GM18526 (cell line): Measurements from ENCODE around the gene SLX9.

ENCODE experiments used
- POLR2A ChIP-seq: IDR thresholded peaks from 3 replicates; pipeline ENCODE4 v1.6.1; 2011; ENCODE audit not compliant: insufficient read length; ENCODE audit errors: extremely low read depth

The SLX9 gene

GRCh38 chr21:44899768-44900558 is 39.9 kb upstream of the SLX9 start:
- no peak for TF ChIP-seq POLR2A

DNA sequence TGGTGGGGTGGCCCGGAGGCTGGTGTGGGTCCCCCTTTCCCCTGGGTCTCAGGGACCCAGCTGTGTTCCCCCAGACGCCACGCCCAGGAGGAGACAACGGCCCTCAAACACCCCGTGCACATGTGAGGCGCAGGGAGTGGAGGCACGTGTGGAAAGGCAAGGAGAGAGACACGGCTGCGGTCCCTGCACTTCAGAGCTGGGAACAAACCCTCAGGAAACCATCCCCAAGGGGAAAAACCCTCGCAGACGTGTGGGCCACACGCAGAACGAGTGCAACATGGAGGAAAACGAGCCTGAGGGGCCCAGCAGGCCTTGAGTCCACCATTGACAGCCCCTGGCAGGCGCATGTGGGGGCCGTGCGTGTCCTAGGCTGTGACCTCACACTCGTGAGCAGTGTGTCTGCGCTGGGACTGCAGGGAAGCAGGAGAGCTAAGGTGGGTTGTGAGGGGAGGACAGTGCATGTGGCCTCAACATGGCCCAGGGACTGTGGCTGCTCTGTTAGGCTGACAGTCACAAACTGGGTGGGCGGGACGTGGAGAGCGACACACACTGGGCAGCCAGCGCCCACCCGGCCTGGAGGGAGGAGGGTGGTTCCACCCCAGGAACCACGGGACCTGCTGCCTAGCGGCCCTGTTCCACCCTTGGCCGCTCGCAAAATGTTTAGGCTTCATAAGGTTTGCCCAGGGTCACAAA is 39.1 kb upstream of the SLX9 start:
- no peak for TF ChIP-seq POLR2A

GRCh38 chr21:44901391-44902074 is 38.3 kb upstream of the SLX9 start:
- no peak for TF ChIP-seq POLR2A

DNA sequence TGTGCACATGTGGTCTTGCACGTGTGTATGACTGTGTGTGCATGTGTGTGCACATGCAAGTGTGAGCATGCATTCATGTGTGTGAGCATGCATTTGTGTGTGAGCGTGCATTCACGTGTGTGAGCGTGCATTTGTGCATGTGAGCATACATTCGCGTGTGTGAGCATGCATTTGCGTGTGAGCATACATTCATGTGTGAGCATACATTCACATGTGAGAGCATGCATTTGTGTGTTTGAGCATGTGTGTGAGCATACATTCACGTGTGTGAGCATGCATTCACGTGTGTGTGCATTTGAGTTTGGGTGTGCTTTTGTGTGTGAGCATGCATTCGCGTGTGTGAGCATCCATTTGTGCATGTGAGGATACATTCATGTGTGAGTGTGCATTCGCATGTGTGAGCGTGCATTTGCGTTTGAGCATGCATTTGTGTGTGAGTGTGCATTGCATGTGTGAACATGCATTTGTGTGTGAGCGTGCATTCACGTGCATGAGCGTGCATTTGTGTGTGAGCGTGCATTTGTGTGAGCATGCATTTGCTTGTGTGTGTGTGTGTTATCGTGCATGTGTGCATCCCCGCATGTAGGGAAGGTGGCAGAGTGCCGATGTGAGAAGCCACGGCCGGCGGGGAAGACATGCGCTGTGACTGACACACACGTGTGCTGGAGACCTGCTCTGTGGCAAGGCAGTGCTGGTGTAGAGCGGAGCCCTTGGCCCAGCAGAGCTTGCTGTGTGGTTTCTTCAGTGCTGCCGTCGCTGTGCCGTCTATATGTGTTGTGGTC is 37.4 kb upstream of the SLX9 start:
- TF ChIP-seq POLR2A: no peak

DNA sequence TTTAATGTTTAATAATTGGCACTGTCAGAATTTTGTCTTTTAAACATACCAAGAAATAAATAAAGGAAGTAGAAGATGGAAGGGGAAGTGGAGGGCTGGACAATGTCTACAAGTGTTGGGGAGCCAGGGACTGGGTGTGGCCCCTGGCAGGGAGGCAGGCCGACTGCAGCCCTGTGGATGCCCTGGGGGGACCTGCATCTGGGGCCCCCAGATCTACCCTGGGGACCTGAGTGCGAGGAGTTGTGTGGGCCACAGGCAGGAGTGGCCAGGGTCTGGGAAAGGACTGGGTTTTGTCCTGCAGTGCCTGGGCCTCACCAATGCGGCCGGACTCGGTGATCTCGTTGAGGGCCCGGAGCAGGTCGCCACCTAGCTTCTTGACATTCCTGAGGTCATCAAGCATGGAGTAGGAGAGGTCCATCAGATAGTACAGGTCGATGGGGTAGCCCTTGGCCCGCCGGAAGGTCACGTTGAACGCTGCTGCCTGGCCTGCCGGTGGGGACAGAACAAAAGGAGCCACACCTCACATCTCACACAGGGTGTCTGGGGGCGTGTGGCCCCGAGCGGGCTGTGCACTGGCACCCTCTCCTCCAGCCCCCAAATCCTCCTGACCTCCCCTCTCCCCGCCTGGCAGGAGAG is 36.7 kb upstream of the SLX9 start:
- TF ChIP-seq POLR2A: no peak

GRCh38 chr21:44903689-44904088 is 36.1 kb upstream of the SLX9 start:
- TF ChIP-seq POLR2A: no peak

DNA sequence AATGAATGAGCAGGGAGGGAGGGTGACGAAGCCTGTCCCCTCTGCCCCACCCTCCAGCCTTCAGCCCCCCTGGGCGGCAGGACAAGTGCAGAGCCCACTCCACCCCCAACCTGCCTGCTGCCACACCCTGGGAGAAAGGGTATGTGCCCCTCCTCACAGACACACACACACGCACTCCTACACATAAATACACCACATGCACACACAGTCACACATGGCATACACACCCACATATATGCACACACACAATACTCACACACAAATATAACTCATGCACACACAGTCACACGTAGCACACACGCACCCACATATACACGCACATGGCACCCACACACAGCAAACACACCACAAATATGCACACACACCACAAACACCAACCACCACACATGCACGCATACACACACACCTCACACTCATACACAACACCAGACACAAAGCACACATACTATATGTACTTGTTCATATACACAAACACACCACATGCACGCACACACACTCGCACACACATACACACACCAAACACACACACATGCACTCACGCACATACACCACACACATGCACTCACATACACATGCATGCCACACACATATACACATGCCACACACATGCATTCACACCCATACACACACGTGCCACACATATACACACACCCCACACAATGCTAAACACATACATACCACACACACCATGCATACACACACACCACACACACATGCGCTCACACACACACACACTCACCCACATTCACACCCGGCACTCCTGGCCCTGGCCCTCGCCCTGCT is 35.5 kb upstream of the SLX9 start:
- no peak for TF ChIP-seq POLR2A

DNA sequence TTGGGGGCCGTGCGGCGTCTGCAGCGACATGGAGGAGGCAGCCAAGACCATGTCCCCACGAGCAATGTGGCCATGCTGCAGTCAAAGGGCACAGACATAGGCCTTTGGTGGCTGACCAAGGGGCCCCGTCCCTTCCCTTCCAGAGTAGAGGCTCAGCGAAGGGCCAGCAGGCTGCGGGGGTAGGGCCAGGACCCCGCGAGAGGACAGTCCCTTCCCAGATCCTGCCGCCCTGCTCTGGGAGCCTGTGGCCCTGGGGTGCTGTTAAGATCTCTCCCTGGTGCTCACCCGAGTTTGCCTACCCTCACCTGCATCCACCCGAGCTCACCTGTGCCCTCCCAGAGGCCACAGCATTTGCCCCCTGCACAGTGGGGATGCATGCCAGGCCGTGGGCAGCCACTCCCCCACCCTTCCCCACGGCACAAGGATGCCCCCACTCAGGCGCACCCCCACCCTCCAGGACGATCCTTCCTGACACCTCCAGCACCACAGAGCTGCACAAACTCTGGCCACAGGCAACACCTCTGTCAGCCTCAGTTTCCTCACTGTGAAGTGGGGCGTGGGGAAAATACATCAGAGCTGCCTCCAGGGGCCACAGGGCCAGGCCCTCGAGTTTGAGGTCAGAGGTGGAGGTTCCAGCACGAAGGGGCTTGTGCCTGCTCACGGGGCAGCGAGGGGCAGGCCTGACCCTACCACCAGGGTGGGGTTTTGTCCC is 34.7 kb upstream of the SLX9 start:
- TF ChIP-seq POLR2A: no peak

- TF ChIP-seq POLR2A: no peak
These were observed 34.1 kb upstream of the SLX9 start for GRCh38 chr21:44905728-44906090.

DNA sequence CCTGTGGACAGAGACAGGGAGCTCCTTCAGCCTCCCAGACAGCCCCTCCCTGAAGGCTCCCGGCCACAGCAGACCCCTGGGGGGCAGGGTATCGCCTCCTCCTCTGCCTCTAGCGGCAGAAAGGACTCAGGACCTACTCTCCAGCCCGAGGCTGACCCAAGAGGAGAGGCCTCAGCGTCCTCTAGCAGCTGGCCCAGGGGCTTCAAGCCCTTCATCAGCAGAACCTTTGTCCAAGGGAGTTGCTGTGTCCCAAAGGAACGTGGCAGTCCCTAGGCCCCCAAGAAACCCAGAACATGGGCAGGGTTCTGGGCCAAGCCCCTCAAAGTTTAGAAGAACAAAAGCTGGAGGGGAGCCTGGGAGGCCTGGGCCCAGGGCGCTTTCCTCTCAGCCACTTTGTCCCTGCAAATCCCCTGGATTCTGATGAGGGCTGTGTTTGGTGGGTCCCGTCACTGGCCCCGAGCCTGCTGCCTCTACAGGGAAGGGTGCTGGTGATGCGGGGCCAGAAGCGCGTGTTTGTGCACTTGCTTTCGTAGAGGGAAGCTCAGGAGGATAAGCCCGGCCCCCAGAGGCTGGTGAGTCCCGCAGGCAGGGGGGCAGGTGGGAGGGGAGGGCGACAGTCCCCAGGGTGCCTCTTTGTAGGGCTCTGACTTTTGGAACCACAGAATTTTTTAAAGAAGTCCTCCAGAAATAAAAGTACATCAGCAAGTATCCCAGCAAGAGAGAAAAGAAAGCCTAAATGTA is 32.4 kb upstream of the SLX9 start:
- TF ChIP-seq POLR2A: no peak

- no peak for TF ChIP-seq POLR2A
These were observed 31.6 kb upstream of the SLX9 start for GRCh38 chr21:44907966-44908895.

- no peak for TF ChIP-seq POLR2A
These were observed 30.9 kb upstream of the SLX9 start for GRCh38 chr21:44908908-44909307.
